Inflammatory macrophage treated with lipopolysaccharide for 4 hours (primary cell): ENCODE data around the gene ORMDL3.
A peak's percentile ranks its signal among the peaks of the same experiment; 100 is the strongest.

Experiments used
- DNase-seq: peaks from one replicate; pipeline ENCODE4 v3.0.0-alpha.2; 2020

The ORMDL3 gene

GRCh38 chr17:39927101-39927928 is at the start of gene ORMDL3, which contains the start of gene LRRC3C:
ORMDL3 (minus strand) TSS chr17:39927601; CDS start chr17:39924203, 3,398 bp downstream.
LRRC3C (plus strand) TSS chr17:39927732; CDS start chr17:39941524, 13,792 bp downstream.
- peak; percentile 92 for DNase-seq

GRCh38 chr17:39975801-39976200 is 48.4 kb upstream of the ORMDL3 start:
- no peak for DNase-seq

GRCh38 chr17:39974433-39974832 is 47.0 kb upstream of the ORMDL3 start:
- DNase-seq: no peak

GRCh38 chr17:39973496-39973895 is 46.1 kb upstream of the ORMDL3 start:
- DNase-seq: no peak

GRCh38 chr17:39972271-39972670 is 44.9 kb upstream of the ORMDL3 start:
- DNase-seq: peak; percentile 86

GRCh38 chr17:39971076-39971603 is 43.7 kb upstream of the ORMDL3 start:
- no peak for DNase-seq

GRCh38 chr17:39970157-39970692 is 42.8 kb upstream of the ORMDL3 start:
- DNase-seq: no peak

- DNase-seq: peak; percentile 62
Observed at GRCh38 chr17:39969375-39969774, 42.0 kb upstream of the ORMDL3 start.

GRCh38 chr17:39968761-39969160 is 41.4 kb upstream of the ORMDL3 start:
- DNase-seq: no peak

- DNase-seq: no peak
Observed at GRCh38 chr17:39966771-39967170, 39.4 kb upstream of the ORMDL3 start.

- no peak for DNase-seq
Observed at GRCh38 chr17:39965017-39965699, 37.8 kb upstream of the ORMDL3 start.

GRCh38 chr17:39963829-39964228 is 36.4 kb upstream of the ORMDL3 start:
- no peak for DNase-seq

- no peak for DNase-seq
Observed at GRCh38 chr17:39962642-39963220, 35.3 kb upstream of the ORMDL3 start, which contains the start of gene GSDMA. GSDMA (plus strand) TSS chr17:39963004; CDS start chr17:39965688, 2,684 bp downstream.

- no peak for DNase-seq
Observed at GRCh38 chr17:39960524-39961041, 33.2 kb upstream of the ORMDL3 start.

- no peak for DNase-seq
Observed at GRCh38 chr17:39955726-39956225, 28.4 kb upstream of the ORMDL3 start.

GRCh38 chr17:39954876-39955275 is 27.5 kb upstream of the ORMDL3 start:
- DNase-seq: no peak

GRCh38 chr17:39953471-39953888 is 26.1 kb upstream of the ORMDL3 start:
- DNase-seq: no peak

GRCh38 chr17:39952680-39953470 is 25.5 kb upstream of the ORMDL3 start:
- DNase-seq: peak; percentile 91

GRCh38 chr17:39951924-39952679 is 24.7 kb upstream of the ORMDL3 start:
- DNase-seq: no peak

- no peak for DNase-seq
Observed at GRCh38 chr17:39950871-39951348, 23.5 kb upstream of the ORMDL3 start.

GRCh38 chr17:39949028-39949427 is 21.6 kb upstream of the ORMDL3 start:
- no peak for DNase-seq
